ENCODE measurements around the gene TTC8.
"Not testable (repeated sequence)": the region's sequence is repeated elsewhere in the genome, so short reads cannot be mapped to it uniquely, and the experiment has no call there.

The TTC8 gene

GRCh38 chr14:88857861-88858260, 33.4 kb downstream of the TTC8 start:
- POLR2A ChIA-PET: interaction anchor here (0.6 kb wide), 1 partner anchor 54 kb away, joined by 4 read pairs; no protein-coding TSS in a partner anchor
- peaks cover 18 to 33% of the 10 kb centered on the region in 2 experiments for H3K36me3 ChIP-seq (ENCODE audit: control insufficient read depth in 2 of 2, insufficient read depth in 1 of 2, low read length in 2 of 2)
- not testable (repeated sequence) for H3K27ac ChIP-seq (ENCODE audit: extremely low read depth, low read depth, low read length); H3K9me3 ChIP-seq (ENCODE audit: control insufficient read depth, insufficient read depth, low read depth, low read length); H3K4me3 ChIP-seq (ENCODE audit: low read depth, low read length); H3K4me1 ChIP-seq (ENCODE audit: control insufficient read depth, insufficient read depth, low read length)
- TF ChIP-seq ZNF121 (tag by site-specific recombination; IDR thresholded peaks at IDR 0.05): peak; percentile 56; the same call in 1 of the 2 replicates
- CTCF ChIA-PET: interaction anchor here (0.7 kb wide), 1 partner anchor 190 kb away, joined by 3 read pairs; no protein-coding TSS in a partner anchor

GRCh38 chr14:88859118-88859517, 34.7 kb downstream of the TTC8 start:
- H3K27ac ChIP-seq (ENCODE audit: extremely low read depth, low read depth, low read length); H3K9me3 ChIP-seq (ENCODE audit: control insufficient read depth, insufficient read depth, low read depth, low read length); CTCF ChIA-PET; H3K4me3 ChIP-seq (ENCODE audit: low read depth, low read length); H3K4me1 ChIP-seq (ENCODE audit: control insufficient read depth, insufficient read depth, low read length); POLR2A ChIA-PET: not testable (repeated sequence)
- TF ChIP-seq ZNF146 (tag by site-specific recombination; IDR thresholded peaks at IDR 0.05): peak; percentile 87
- H3K36me3 ChIP-seq (ENCODE audit: control insufficient read depth in 2 of 2, insufficient read depth in 1 of 2, low read length in 2 of 2): peaks cover 17 to 31% of the 10 kb centered on the region in 2 experiments; a peak in 2 of 3 replicates

- no peak overlapping the region for H3K27ac ChIP-seq (ENCODE audit: extremely low read depth, low read depth, low read length)
- no peak overlapping the region for H3K4me3 ChIP-seq (ENCODE audit: low read depth, low read length)
- no peaks in the 10 kb centered on the region for H3K9me3 ChIP-seq (ENCODE audit: control insufficient read depth, insufficient read depth, low read depth, low read length)
- POLR2A ChIA-PET: no interaction called here
- TF ChIP-seq MYNN (tag by site-specific recombination; IDR thresholded peaks at IDR 0.05; ENCODE audit: borderline replicate concordance) (no peak), ZNF600 (tag by site-specific recombination; IDR thresholded peaks at IDR 0.05) (no peak), BCL6B (tag by site-specific recombination; IDR thresholded peaks at IDR 0.05) (no peak), ZNF571 (tag by site-specific recombination; IDR thresholded peaks at IDR 0.05) (no peak), ZNF530 (tag by site-specific recombination; IDR thresholded peaks at IDR 0.05; ENCODE audit: low read depth) (no peak), ZNF473 (tag by site-specific recombination; IDR thresholded peaks at IDR 0.05) (no peak), TCF7L2 (IDR thresholded peaks at IDR 0.05; ENCODE audit: borderline replicate concordance, low read depth, low read length) (no peak), ZNF521 (tag by site-specific recombination; IDR thresholded peaks at IDR 0.05) (no peak), ZNF777 (tag by site-specific recombination; IDR thresholded peaks at IDR 0.05; ENCODE audit: borderline replicate concordance) (no peak), BCL11B (tag by site-specific recombination; IDR thresholded peaks at IDR 0.05; ENCODE audit: low read depth) (no peak), ZNF223 (tag by site-specific recombination; IDR thresholded peaks at IDR 0.05) (no peak), SP3 (tag by site-specific recombination; IDR thresholded peaks at IDR 0.05) (no peak)
- TF ChIP-seq, protein P1, sequence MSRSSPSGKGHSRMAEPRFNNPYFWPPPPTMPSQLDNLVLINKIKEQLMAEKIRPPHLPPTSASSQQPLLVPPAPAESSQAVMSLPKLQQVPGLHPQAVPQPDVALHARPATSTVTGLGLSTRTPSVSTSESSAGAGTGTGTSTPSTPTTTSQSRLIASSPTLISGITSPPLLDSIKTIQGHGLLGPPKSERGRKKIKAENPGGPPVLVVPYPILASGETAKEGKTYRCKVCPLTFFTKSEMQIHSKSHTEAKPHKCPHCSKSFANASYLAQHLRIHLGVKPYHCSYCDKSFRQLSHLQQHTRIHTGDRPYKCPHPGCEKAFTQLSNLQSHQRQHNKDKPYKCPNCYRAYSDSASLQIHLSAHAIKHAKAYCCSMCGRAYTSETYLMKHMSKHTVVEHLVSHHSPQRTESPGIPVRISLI (tag by site-specific recombination; IDR thresholded peaks at IDR 0.05): no peak
- no peaks in the 10 kb centered on the region for H3K4me1 ChIP-seq (ENCODE audit: control insufficient read depth, insufficient read depth, low read length)
- CTCF ChIA-PET: interaction anchor here (0.6 kb wide), 1 partner anchor 121 kb away, joined by 3 read pairs; no protein-coding TSS in a partner anchor
- peaks cover 10 to 32% of the 10 kb centered on the region in 2 experiments; a peak in 2 of 3 replicates for H3K36me3 ChIP-seq (ENCODE audit: control insufficient read depth in 2 of 2, insufficient read depth in 1 of 2, low read length in 2 of 2)
Measured at GRCh38 chr14:88863167-88863566, 38.7 kb downstream of the TTC8 start.

DNA sequence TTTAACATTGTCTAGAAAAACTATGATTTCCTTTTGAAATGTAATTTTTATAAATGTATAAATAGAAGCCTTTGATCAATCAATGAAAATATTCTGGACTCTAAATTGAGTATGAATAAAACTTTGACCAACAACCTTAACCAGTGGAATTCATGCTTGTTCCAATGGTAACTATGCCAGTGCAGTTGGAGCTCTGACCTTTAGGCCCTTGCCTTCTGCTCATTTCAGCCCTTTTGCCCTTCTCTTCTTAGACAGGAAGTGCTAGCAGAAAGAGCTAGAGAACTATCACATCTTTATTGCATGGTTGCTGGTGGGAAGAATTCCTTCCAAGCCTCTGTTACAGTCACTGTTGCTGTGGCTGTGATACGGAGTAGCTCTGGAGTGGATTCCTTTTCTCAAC, 39.7 kb downstream of the TTC8 start:
- no peak overlapping the region for H3K4me3 ChIP-seq (ENCODE audit: low read depth, low read length)
- no peaks in the 10 kb centered on the region for H3K4me1 ChIP-seq (ENCODE audit: control insufficient read depth, insufficient read depth, low read length)
- TF ChIP-seq ZNF416 (tag by site-specific recombination; IDR thresholded peaks at IDR 0.05): no peak
- no peak for TF ChIP-seq ZNF510 (tag by site-specific recombination; IDR thresholded peaks at IDR 0.05; ENCODE audit: insufficient replicate concordance)
- ChIA-PET CTCF (no interaction called here), POLR2A (interaction anchor here (1.4 kb wide), 1 partner anchor 40 kb away, joined by 3 read pairs; the partner anchor contains the start of gene TTC8)
- no peaks in the 10 kb centered on the region for H3K9me3 ChIP-seq (ENCODE audit: control insufficient read depth, insufficient read depth, low read depth, low read length)
- no peak overlapping the region for H3K27ac ChIP-seq (ENCODE audit: extremely low read depth, low read depth, low read length)
- peaks cover 3 to 24% of the 10 kb centered on the region in 2 experiments; a peak in 2 of 3 replicates for H3K36me3 ChIP-seq (ENCODE audit: control insufficient read depth in 2 of 2, insufficient read depth in 1 of 2, low read length in 2 of 2)

Data from HEK293 (cell line).